ENCODE results near the gene PSME2. TPM values are rescaled to one million over a fixed set of nuclear protein-coding genes. Genes with fewer than 3 reads are reported as not detected.
A peak's percentile ranks its signal among the peaks of the same experiment; 100 is the strongest.

The PSME2 gene
- total and polyA plus RNA-seq, 2 of the 13 experiments (the other 11 are each of a cell fraction or from before 2014, with no cell fraction given): 332 to 716 TPM

DNA sequence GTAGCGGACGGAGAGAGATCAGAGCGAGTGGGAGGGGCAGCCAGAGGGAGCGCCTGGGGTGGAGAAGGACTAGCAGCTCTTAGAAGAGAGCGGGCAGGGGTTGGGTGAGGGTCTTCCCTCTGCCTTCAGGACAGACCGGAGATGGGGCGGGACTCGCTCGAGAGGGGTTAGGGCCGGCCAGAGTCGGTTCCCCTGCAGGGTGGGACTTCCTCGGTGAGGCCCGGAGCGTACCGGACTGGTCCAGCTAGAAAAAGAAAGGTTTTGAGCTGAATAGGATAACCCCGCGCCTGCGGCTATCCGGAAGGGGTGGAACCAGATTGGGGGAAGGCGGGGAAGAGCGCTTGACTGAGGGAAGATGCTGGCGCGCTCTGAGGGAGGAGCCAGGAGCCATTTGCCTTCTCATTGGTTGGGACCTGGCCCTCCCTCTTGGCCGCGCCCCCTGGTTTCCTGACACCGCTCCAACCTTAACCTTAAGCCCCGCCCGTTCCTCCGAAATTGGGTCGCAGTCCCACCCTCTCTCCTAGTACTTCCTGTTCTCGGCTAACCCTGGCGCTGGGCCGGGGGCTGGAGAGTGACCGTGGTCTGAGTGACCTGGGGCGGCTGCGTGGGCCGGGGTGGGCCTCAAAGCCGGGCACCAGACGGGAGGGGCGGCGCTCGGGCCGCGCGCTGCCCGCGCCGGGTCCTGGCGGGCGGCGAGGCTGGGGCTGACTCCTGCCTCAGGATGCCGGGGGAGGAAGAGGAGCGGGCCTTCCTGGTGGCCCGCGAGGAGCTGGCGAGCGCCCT, 759 bp upstream of the PSME2 start, which contains the start of gene RNF31 (continued):
- TF ChIP-seq, protein P1, sequence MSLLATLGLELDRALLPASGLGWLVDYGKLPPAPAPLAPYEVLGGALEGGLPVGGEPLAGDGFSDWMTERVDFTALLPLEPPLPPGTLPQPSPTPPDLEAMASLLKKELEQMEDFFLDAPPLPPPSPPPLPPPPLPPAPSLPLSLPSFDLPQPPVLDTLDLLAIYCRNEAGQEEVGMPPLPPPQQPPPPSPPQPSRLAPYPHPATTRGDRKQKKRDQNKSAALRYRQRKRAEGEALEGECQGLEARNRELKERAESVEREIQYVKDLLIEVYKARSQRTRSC (CRISPR knock-in tag; IDR thresholded peaks at IDR 0.05; ENCODE audit: low read depth): peak; percentile 18; the same call in 1 of the 2 replicates
- TF ChIP-seq, protein P2, sequence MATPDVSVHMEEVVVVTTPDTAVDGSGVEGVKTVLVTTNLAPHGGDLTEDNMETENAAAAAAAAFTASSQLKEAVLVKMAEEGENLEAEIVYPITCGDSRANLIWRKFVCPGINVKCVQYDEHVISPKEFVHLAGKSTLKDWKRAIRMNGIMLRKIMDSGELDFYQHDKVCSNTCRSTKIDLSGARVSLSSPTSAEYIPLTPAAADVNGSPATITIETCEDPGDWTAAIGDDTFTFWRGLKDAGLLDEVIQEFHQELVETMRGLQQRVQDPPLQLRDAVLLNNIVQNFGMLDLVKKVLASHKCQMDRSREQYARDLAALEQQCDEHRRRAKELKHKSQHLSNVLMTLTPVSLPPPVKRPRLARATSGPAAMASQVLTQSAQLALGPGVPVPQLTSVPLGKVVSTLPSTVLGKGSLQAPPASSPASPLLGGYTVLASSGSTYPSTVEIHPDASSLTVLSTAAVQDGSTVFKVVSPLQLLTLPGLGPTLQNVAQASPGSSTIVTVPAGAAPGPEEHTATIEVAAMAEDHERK (CRISPR knock-in tag; IDR thresholded peaks at IDR 0.05; ENCODE audit: low read depth): peak; percentile 57; the same call in 1 of the 2 replicates
- peak; percentile 93 for TF ChIP-seq ZNF317 (CRISPR knock-in tag; IDR thresholded peaks at IDR 0.05)
- no peak for TF ChIP-seq SMC3 (IDR thresholded peaks at IDR 0.05; ENCODE audit: low read length)
- TF ChIP-seq ZNF124 (CRISPR knock-in tag; IDR thresholded peaks at IDR 0.05): no peak; the same call in 1 of the 2 replicates
- no peak for TF ChIP-seq PHF21A (CRISPR knock-in tag; IDR thresholded peaks at IDR 0.05)
- TF ChIP-seq ZNF383 (CRISPR knock-in tag; IDR thresholded peaks at IDR 0.05; ENCODE audit: borderline replicate concordance): no peak; the same call in 1 of the 2 replicates
- TF ChIP-seq, protein P3, sequence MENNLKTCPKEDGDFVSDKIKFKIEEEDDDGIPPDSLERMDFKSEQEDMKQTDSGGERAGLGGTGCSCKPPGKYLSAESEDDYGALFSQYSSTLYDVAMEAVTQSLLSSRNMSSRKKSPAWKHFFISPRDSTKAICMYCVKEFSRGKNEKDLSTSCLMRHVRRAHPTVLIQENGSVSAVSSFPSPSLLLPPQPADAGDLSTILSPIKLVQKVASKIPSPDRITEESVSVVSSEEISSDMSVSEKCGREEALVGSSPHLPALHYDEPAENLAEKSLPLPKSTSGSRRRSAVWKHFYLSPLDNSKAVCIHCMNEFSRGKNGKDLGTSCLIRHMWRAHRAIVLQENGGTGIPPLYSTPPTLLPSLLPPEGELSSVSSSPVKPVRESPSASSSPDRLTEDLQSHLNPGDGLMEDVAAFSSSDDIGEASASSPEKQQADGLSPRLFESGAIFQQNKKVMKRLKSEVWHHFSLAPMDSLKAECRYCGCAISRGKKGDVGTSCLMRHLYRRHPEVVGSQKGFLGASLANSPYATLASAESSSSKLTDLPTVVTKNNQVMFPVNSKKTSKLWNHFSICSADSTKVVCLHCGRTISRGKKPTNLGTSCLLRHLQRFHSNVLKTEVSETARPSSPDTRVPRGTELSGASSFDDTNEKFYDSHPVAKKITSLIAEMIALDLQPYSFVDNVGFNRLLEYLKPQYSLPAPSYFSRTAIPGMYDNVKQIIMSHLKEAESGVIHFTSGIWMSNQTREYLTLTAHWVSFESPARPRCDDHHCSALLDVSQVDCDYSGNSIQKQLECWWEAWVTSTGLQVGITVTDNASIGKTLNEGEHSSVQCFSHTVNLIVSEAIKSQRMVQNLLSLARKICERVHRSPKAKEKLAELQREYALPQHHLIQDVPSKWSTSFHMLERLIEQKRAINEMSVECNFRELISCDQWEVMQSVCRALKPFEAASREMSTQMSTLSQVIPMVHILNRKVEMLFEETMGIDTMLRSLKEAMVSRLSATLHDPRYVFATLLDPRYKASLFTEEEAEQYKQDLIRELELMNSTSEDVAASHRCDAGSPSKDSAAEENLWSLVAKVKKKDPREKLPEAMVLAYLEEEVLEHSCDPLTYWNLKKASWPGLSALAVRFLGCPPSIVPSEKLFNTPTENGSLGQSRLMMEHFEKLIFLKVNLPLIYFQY (CRISPR knock-in tag; IDR thresholded peaks at IDR 0.05; ENCODE audit: borderline replicate concordance): peak; percentile 85
- TF ChIP-seq, protein P4, sequence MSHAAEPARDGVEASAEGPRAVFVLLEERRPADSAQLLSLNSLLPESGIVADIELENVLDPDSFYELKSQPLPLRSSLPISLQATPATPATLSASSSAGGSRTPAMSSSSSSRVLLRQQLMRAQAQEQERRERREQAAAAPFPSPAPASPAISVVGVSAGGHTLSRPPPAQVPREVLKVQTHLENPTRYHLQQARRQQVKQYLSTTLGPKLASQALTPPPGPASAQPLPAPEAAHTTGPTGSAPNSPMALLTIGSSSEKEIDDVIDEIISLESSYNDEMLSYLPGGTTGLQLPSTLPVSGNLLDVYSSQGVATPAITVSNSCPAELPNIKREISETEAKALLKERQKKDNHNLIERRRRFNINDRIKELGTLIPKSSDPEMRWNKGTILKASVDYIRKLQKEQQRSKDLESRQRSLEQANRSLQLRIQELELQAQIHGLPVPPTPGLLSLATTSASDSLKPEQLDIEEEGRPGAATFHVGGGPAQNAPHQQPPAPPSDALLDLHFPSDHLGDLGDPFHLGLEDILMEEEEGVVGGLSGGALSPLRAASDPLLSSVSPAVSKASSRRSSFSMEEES (CRISPR knock-in tag; IDR thresholded peaks at IDR 0.05): peak; percentile 67; the same call in 1 of the 2 replicates
- no peak for TF ChIP-seq SRY (CRISPR knock-in tag; IDR thresholded peaks at IDR 0.05)
- no peak for TF ChIP-seq FOXA3 (CRISPR knock-in tag; IDR thresholded peaks at IDR 0.05)
- TF ChIP-seq, protein P5, sequence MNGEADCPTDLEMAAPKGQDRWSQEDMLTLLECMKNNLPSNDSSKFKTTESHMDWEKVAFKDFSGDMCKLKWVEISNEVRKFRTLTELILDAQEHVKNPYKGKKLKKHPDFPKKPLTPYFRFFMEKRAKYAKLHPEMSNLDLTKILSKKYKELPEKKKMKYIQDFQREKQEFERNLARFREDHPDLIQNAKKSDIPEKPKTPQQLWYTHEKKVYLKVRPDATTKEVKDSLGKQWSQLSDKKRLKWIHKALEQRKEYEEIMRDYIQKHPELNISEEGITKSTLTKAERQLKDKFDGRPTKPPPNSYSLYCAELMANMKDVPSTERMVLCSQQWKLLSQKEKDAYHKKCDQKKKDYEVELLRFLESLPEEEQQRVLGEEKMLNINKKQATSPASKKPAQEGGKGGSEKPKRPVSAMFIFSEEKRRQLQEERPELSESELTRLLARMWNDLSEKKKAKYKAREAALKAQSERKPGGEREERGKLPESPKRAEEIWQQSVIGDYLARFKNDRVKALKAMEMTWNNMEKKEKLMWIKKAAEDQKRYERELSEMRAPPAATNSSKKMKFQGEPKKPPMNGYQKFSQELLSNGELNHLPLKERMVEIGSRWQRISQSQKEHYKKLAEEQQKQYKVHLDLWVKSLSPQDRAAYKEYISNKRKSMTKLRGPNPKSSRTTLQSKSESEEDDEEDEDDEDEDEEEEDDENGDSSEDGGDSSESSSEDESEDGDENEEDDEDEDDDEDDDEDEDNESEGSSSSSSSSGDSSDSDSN (CRISPR knock-in tag; IDR thresholded peaks at IDR 0.05): peak; percentile 72
- no peak for TF ChIP-seq REL (CRISPR knock-in tag; conservative IDR thresholded peaks at IDR 0.05)
- TF ChIP-seq, protein P6, sequence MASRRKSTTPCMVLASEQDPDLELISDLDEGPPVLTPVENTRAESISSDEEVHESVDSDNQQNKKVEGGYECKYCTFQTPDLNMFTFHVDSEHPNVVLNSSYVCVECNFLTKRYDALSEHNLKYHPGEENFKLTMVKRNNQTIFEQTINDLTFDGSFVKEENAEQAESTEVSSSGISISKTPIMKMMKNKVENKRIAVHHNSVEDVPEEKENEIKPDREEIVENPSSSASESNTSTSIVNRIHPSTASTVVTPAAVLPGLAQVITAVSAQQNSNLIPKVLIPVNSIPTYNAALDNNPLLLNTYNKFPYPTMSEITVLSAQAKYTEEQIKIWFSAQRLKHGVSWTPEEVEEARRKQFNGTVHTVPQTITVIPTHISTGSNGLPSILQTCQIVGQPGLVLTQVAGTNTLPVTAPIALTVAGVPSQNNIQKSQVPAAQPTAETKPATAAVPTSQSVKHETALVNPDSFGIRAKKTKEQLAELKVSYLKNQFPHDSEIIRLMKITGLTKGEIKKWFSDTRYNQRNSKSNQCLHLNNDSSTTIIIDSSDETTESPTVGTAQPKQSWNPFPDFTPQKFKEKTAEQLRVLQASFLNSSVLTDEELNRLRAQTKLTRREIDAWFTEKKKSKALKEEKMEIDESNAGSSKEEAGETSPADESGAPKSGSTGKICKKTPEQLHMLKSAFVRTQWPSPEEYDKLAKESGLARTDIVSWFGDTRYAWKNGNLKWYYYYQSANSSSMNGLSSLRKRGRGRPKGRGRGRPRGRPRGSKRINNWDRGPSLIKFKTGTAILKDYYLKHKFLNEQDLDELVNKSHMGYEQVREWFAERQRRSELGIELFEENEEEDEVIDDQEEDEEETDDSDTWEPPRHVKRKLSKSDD (CRISPR knock-in tag; IDR thresholded peaks at IDR 0.05; ENCODE audit: low read depth): peak; percentile 67; the same call in 1 of the 2 replicates
- no peak for TF ChIP-seq ZNF234 (CRISPR knock-in tag; conservative IDR thresholded peaks at IDR 0.05)
